Measurements from ENCODE around the gene TRERF1. TPM values are rescaled to one million over a fixed set of nuclear protein-coding genes. Genes with fewer than 3 reads are reported as not detected.

The TRERF1 gene
- total and polyA plus RNA-seq, 5 donors from 2014 or later = 2.3 to 55.7 (median 4.7) TPM

Other genes starting within 250 kb of the TRERF1 start
- 16.2 TPM for gene MRPS10, start 234.1 kb downstream of the TRERF1 start, total RNA-seq
- gene MRPS10, start 234.1 kb downstream of the TRERF1 start, polyA plus RNA-seq = 10 to 100 TPM; 44.7 to 53.9 (median 48.3) TPM
- gene UBR2, start 112.1 kb upstream of the TRERF1 start, total RNA-seq = 50.2 TPM
- gene UBR2, start 112.1 kb upstream of the TRERF1 start, polyA plus RNA-seq = 10 to 100 TPM in 3 of 4 donors, 1 to 10 TPM in 1; 9.9 to 12.0 (median 11.0) TPM

Measured in CD4-positive, CD25-positive, alpha-beta regulatory T cell (primary cell).